Vagina (tissue), 2 donors: Measurements from ENCODE around the gene BSN.

Experiments
- CTCF ChIP-seq, 3 experiments: fragments of 450-650 bp in 2 of 3; fragments of 200-600 bp in 1 of 3; sonication (generic) in 1 of 3; IDR thresholded peaks; one replicate each; pipeline ENCODE4 v1.5.1; 2017 to 2019; ENCODE audit warnings: antibody characterized with exemption in 3 of 3, mild to moderate bottlenecking in 2 of 3, moderate library complexity in 2 of 3
- POLR2A ChIP-seq, 2 donors: fragments of 450-650 bp; IDR thresholded peaks; one replicate each; pipeline ENCODE4 v1.6.1; 2017; ENCODE audit warnings: antibody characterized with exemption in 2 of 2, mild to moderate bottlenecking in 2 of 2, moderate library complexity in 2 of 2
- POLR2AphosphoS5 ChIP-seq, 2 donors: sonication (generic); formaldehyde crosslinking; IDR thresholded peaks; one replicate each; pipeline ENCODE4 v1.9.0; 2017; ENCODE audit warnings: antibody characterized with exemption in 2 of 2, mild to moderate bottlenecking in 2 of 2, low read depth in 1 of 2; ENCODE audit not compliant: insufficient read depth in 1 of 2

GRCh38 chr3:49706456-49707112, 152.3 kb downstream of the BSN start:
- no peak for TF ChIP-seq CTCF (IDR thresholded peaks at IDR 0.05)
- TF ChIP-seq POLR2AphosphoS5 (IDR thresholded peaks at IDR 0.05; ENCODE audit: insufficient read depth in 1 of 2, low read depth in 1 of 2): no peak
- TF ChIP-seq POLR2A (IDR thresholded peaks at IDR 0.05): no peak
